Cerebellar cortex (tissue), 1 donor: ENCODE measurements around the gene TYW3.
A peak's percentile ranks its signal among the peaks of the same experiment; 100 is the strongest.
"Not testable (repeated sequence)": the region's sequence is repeated elsewhere in the genome, so short reads cannot be mapped to it uniquely, and the experiment has no call there.

Experiments
- DNase-seq: peaks from one replicate; pipeline ENCODE4 v3.0.0-alpha.2; 2015; ENCODE audit warnings: low spot score

The TYW3 gene

DNA sequence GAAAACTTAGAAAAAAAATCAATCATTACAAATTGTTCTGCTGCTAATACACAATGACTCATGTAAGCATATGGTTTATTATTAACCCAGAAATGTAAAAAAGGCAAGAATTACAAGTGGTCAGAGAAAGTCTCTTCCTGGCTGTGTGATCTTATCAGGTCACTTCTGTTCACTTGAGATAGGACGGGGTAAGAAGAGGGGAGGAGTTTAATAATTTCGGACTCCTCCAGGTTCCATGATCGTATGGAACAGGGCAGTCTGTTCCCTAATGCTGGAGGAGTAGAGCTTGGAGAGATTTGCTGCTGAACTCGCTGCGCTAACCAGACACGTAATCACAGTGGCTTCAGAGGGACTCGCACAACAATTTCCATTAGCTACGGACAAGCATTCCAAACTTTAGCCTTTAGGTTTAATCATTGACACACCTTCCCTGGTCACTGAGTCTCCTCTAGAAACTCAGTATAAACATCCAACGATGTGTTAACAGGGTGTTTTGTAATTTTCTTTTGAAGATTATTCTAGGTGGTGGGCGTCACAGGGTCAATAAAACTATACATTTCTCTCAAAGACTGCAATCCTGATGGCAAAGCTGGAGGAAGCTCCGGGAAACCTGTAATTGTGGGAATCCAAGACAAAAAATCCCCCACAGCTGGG, 1.4 kb upstream of the TYW3 start:
- DNase-seq: no peak

DNA sequence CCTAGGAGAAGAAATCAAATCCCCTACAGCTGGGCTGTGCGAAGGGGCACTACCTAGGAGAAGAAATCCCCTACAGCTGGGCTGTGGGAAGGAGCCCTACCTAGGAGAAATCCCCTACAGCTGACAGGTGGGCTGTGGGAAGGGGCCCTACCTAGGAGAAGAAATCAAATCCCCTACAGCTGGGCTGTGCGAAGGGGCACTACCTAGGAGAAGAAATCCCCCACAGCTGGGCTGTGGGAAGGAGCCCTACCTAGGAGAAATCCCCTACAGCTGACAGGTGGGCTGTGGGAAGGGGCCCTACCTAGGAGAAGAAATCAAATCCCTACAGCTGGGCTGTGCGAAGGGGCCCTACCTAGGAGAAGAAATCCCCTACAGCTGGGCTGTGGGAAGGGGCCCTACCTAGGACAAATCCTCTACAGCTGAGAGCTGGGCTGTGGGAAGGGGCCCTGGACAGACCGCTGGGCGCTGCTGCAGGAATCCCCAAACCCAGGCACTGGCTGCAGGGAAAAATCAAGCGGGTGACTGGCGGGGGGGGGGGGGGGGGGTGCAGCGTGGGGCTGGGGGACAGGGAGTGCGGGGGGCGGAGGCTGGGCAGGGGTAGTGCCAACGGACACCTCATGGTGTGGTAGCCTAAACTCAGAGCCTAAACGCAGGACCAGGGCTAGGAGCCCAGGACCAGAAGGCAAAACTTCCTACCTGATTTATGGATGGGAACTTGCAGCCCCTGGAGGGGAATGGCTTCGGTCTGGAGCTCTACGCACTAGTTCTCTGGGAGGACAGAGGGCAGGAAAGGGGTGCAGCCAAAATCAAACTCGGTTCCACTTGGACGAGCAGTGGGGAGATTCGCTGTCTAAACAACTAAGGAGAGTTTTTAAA, 643 bp upstream of the TYW3 start:
- DNase-seq: not testable (repeated sequence)

DNA sequence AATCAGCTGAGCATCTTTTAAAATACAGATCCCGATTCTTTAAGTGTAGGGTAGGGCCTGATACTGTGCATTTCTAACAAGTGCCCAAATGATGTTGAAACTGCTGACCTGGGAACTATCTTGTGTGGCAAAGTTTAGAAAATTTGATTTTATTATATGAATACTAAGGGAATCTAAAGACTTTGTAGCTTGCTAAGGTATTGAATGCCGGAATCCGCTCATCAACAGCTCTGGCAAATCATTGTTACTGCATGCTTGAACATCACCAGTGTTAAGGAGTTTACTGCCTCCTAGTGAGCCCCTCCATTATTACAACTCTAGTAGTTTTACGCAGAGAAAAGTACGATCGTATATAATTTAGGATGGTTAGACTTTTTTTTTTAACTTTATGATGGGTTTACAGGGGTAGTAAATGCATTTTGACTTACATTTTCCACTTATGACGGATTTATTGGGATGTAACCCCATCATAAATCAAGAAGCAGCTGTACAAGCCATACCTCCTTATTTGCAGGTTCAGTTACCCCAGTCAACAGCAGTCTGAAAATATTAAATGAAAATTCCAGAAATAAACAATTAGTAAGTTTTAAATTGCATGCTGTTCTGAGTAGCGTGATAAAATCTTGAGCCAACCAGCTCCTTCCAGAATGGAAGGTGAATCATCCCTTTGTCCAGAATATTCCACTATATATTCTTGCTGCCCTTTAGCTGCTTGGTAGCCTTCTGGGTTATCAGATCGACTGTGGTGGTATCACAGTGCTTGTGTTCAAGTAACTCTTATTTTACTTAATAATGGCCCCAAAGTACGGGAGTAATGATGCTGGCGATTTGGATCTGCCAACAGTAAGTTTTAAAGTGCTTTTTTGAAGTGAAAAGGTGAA, 892 bp downstream of the TYW3 start:
- peak; percentile 84 for DNase-seq

DNA sequence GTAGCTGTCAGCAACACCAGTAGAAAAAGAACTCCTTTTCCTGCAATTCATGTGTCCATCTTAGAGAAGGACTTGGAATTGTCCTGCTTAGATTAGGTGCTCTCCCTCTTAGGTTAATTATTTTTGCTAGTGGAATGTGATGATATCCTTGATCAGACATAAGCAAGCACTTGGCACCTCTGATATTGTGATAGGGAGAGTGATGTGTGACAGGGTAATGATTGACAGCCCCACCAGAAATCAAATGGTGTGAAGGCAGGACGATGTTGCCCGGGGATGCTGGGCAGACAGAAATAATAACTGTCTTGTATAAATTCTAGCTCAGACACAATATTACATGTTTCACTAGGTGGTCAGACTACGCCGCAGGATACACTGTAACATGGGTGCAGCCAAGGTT, 4.4 kb downstream of the TYW3 start:
- DNase-seq: no peak

DNA sequence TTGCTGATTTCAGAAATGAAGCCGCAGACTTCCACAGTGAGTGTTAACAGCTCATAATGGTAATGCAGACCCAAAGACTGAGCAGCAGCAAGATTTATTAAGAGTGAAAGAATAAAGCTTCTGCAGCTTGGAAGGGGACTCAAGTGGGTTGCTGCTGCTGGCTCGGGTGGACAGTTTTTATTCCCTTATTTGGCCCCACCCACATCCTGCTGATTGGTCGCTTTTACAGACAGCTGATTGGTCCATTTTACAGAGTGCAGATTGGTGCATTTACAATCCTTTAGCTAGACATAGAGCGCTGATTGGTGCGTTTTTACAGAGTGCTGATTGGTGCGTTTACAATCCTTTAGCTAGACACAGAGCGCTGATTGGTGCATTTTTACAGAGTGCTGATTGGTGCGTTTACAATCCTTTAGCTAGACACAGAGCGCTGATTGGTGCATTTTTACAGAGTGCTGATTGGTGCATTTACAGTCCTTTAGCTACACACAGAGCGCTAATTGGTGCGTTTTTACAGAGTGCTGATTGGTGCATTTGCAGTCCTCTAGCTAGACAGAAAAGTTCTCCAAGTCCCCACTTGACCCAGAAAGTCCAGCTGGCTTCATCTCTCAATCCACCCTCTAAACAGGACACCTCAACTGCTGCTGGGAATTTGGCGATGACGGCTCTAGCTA, 7.5 kb downstream of the TYW3 start:
- DNase-seq: not testable (repeated sequence)

DNA sequence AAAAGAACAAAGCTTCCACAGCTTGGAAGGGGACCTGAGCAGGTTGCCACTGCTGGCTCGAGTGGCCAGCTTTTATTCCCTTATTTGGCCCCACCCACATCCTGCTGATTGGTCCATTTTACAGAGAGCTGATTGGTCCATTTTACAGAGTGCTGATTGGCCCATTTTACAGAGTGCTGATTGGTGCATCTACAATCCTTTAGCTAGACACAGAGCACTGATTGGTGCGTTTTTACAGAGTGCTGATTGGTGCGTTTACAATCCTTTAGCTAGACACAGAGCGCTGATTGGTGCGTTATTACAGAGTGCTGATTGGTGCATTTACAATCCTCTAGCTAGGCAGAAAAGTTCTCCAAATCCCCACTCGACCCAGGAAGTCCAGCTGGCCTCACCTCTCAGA, 12.3 kb downstream of the TYW3 start:
- not testable (repeated sequence) for DNase-seq

DNA sequence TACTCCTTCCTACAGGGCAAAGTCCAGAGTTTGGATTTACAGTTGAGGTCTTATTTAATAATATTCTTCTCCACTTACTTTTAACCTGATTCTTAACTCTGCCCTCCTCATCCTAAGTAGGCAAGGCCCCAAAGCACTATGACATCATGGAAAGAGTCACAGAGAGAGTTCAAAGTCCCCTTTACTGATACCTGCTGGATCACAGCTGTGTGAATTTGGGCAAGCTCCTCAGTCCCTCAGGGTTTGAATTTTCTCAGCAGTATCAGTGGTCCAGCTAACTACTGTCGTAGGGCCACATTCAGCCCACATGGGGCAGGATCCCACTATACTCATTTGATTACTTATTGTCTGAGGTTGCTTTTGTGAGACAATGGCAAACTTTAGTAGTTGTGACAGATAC, 16.0 kb downstream of the TYW3 start:
- DNase-seq: no peak

DNA sequence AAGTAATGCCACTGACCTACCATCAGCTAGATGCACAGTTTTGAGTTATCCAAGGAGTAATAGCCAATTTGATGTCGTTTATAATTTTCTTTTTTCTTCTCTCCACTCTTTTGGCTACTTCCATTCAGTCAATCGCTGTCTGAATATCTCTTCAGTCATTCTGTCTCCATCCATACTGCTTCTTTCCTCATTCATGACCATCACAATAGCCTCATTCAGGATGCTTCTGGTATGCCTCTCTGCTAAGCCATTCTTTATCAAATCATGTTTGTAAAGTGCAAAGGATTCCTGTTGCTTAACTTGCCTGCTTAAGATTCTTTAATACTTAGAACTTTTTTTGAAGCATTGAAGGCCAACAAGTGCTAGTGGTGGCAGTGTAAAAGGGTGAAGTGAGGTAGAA, 20.2 kb downstream of the TYW3 start:
- DNase-seq: no peak

DNA sequence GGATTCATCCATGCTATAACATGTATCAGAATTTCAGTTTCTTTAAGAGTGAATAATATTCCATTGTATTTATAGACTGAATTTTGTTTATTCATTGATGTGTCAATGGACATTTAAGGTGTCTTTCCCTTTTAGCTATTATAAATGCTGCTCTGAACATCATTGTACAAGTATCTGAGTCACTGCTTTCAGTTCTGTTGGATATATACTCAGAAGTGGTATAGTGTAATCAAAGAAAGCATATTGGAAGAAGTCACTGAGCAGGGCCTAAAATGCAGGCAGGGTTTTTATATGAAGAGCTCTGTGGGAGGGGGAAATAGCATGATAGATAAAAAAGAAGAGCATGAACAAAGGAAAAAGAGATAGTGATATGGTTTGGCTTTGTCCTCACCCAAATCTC, 22.5 kb downstream of the TYW3 start:
- DNase-seq: no peak

DNA sequence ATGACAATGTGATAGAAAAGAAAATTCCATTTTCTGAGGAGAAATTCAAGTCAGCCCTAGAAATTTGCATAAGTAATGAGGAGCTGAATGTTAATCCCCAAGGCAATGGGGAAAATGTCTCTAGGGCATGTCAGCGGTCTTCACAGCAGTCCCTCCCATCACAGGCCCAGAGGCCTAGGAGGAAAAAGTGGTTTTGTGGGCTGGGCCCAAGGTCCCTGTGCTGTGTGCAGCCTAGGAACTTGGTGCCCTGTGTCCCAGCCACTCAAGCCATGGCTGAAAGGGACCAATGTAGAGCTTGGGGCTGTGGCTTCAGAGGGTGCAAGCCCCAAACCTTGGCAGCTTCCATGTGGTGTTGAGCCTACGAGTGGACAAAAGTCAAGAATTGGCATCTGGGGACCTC, 23.7 kb downstream of the TYW3 start:
- DNase-seq: not testable (repeated sequence)

DNA sequence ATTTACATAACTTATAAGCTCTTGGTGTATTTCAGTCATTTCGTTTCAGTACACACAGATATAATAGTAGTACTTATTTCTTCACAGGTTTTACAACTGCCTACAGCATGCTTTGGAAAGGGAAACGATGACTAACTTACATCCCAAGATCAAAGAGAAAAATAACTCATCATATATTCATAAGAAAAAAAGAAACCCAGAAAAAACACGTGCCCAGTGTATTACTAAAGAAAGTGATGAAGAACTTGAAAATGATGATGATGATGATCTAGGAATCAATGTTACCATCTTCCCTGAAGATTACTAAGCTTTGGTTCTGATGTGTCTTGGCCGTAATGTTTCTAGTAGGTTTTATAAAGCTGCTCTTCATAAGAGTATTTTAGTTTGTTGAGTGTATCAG, 30.9 kb downstream of the TYW3 start:
- DNase-seq: no peak

DNA sequence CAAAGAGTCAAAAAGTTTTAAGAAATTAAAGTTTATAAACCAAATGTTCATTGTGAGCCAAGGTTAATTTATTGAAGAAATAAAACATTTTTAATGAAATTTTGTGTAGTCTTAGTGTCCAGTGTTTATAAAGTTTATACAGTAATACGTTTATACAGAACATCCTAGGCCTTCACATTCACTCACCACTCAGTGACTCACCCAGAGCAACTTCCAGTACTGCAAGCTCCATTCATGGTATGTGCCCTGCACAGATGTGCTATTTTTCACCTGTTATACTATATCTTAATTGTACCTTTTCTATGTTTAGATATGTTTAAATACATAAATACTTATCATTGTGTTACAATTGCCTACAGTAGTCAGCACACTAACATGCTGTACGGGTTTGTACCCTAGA, 33.6 kb downstream of the TYW3 start:
- DNase-seq: no peak

DNA sequence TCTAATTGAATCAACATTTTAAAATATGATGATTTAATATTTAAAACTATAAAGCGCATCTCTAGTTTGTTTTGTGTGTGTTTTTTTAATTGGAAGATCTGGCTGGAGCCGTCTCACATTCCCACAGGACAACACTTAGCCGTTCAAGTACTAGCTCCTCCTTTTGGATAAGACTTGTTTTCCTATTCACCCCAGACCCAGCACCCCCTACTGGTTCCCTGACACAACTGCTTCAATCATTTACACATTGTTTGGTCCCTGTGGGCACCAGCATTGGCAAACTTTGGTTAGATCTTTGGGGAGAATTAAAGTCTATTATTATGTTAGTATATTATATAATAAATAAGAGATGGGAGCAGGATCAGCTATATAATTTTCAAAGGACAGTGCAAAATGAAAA, 34.5 kb downstream of the TYW3 start:
- peak; percentile 39 for DNase-seq

DNA sequence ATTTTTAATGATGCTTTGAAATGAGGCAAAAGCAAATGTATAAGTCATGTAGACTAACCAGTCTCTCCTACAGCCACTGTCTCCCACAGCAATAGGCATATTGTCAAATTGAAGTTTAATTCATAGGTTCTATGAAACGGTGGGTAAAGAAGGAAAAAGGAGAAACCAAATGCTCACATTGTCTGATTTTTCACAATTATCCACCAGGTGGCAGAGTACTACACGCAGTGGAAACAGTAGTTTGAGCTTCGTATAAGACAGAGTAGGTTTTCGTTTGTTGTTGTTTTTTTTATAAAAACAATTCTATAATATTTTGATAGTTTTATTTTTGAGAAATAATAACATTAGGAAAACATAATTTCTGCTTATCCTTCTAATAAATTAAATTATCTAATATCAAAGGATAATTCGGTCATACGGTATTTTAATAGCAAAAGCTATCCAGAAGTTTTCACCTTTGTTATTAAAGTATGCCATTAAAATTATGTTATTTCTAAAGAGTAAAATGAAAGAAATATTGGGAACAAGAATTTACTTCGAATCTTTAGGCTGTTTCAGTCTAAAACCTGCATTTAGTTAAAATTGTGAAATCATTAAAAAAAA, 39.1 kb downstream of the TYW3 start:
- peak; percentile 53 for DNase-seq

DNA sequence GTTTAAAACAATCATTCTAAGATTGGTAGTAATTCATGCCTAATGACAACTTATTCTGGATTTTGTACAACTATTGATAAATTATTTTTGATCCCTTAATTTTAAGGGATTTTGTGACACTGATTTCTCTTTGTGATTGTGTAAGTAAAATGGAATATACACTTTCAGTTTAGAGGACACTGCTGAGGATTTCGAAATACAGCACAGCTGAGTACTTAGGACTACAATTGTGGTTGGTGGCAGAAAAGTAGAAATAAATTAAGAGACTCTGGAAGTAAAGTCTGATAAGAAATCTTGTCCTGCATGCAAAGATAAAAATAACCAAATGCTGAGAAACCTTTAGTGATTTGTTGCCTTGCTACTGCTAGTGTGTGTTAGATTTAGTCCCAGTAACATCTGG, 40.0 kb downstream of the TYW3 start:
- DNase-seq: no peak

DNA sequence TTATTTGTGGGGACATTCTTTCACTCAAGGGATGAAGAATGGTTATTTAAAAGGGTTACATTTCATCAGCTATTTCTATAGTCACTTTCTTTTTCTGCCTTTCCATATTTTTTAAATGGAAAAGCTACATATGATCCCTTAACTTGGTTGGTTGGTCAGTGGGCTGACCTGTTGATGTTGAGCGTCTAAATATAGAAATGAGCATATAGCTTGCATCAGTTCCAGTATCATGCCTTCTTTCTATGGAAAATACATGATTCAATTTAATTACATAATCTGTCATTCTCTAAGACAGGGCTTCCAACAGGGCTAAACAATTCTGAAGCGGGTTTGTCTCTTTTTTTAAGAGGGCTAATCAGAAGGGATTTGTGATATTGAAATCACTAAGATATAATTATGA, 40.6 kb downstream of the TYW3 start:
- DNase-seq: no peak

DNA sequence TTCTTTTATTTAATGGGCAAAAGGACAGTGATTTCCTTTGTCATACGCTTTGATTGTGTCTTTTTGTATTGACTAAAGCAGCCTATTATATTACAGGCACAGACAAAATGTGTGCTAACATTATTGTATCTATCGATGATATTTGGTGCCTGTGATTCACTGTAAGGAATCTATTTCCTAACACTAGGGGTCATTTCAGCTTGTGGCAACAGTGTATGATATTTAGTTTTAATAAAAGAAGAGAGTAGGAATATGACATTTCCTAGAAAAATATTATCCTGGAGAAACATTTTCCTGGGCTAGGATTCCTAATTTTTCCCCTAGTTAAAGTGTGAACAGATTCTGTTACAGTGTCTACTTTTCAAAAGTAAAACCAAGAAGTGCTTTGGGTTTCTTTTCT, 42.8 kb downstream of the TYW3 start:
- no peak for DNase-seq

DNA sequence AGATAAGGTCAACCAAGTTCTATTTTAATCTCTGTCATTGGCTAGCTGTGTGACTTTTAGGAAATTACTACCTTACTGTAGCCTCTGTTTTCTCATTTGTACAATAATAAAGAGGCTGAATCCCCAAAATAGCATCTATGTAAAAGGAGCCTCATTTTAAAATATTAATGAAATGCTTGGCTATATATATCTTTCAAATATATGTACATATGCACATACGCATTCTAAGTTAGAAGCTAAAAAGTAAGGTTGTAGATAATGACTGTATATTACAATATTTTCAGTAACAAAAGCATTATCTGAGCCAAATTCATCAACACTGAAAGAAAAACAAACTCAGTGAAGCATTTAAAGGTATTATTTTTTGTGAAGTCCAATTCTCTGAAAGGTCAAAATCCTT, 44.6 kb downstream of the TYW3 start:
- DNase-seq: no peak

DNA sequence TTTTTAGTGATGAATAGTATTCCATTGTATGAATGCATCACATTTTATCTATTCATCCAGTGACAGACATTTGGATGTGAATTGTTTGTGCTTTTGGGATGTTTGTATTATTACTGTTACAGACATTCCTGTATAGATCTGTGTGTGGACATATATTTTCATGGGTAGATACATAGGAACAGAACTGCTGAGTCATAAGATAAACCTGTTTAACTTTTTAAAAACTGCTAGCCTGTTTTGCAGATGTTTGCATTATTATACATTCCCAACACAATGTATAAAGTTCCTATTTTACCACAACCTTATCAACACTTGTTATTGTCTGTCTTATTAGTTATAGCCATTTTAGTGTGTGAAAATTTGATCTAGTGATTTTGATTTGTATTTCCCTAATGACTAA, 46.8 kb downstream of the TYW3 start:
- DNase-seq: no peak

DNA sequence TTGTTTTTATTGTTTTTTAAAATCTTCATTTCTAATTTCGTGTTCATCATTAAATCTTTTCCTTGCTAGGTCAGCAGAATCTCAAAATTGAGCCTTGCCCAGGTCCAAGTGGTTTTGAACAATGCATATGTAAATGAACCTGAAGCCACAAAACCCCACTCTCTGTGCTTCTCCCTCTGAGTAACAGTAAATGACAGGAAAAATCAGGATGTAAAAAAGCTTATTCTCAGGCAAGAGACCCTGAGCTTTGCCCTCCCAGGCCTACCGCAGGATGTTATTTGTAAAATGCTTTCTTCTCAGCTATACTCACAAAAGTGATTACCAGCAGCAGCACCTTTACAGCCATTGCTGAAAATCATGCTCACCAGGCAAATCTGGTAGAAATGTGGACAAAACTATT, 47.6 kb downstream of the TYW3 start:
- DNase-seq: no peak

DNA sequence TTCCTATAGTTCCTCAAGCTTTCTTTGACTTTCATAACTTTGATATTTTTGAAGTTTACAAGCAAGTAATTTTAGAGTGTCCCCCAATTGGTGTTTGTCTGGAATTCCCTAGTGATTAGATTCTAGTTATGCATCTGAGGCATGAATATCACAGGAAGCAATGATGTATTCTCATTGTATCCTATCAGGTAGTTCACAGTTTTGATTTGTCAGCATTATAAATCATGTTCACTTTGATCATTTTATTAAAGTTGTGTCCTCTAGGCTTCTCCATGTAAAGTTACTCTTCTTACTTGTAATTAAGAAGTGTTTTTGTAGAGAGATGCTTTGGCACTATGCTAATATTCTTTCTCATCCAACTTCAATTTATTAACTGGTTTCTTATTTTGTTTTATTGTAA, 53.0 kb downstream of the TYW3 start:
- no peak for DNase-seq

DNA sequence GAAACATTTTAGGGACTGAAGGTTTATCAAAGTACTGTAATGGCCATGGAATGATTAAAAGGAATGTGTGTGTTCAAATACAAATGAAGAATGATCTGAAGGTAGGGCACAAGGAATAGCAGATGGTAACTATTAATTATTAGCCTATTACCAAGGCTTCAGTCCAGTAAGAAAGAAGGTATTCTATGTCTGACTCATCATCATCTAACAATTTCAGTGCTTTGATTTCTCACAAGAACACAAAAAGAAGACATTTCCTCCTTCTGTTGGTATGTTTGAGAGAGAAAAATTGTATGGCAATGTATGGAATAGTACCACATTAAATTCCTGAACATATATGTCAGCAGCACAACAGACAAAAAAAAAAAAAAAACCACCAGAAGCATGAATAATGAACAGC, 57.5 kb downstream of the TYW3 start:
- no peak for DNase-seq
